Adrenal gland (tissue), 12 donors: ENCODE data around the gene MAPK11. TPM values are rescaled to one million over a fixed set of nuclear protein-coding genes. Genes with fewer than 3 reads are reported as not detected.

Experiments
- DNase-seq, 7 donors: peaks; one replicate each; pipeline ENCODE4 v3.0.0-alpha.2; 2019 to 2020
- H3K27ac ChIP-seq, 5 donors: fragments of 200-600 bp; sonication (generic) in 4 of 5; 1 replicate in 3 of 5; 2 replicates in 2 of 5; pipeline versions ENCODE4 v1.5.1 to v1.8.0; 2016 to 2020; ENCODE audit warnings: mild to moderate bottlenecking in 1 of 5
- H3K27me3 ChIP-seq: fragments of 200-600 bp; 2 replicates; pipeline ENCODE4 v1.8.0; 2021
- H3K36me3 ChIP-seq, 2 donors: fragments of 200-600 bp; replicated peaks in 1 of 2; 1 replicate in 1 of 2; 2 replicates in 1 of 2; pipeline versions ENCODE4 v1.5.1 to v1.8.0; 2018 to 2022
- H3K4me1 ChIP-seq, 2 donors: fragments of 200-600 bp; replicated peaks in 1 of 2; 1 replicate in 1 of 2; 2 replicates in 1 of 2; pipeline versions ENCODE4 v1.5.1 to v1.8.0; 2018 to 2021
- H3K4me3 ChIP-seq, 4 donors: fragments of 200-600 bp; sonication (generic) in 3 of 4; one replicate each; pipeline ENCODE4 v1.5.1; 2016 to 2018
- H3K9me3 ChIP-seq, 3 donors: fragments of 200-600 bp; sonication (generic) in 1 of 3; replicated peaks in 1 of 3; 1 replicate in 2 of 3; 2 replicates in 1 of 3; pipeline versions ENCODE4 v1.5.1 to v1.8.0; 2016 to 2021
- CTCF ChIP-seq, 6 experiments: fragments of 450-650 bp in 4 of 6; fragments of 200-600 bp in 2 of 6; sonication (generic) in 1 of 6; IDR thresholded peaks; 1 replicate in 5 of 6; 2 replicates in 1 of 6; pipeline versions ENCODE4 v1.5.1 to v1.8.0; 2016 to 2021; ENCODE audit warnings: antibody characterized with exemption in 6 of 6, mild to moderate bottlenecking in 2 of 6, moderate library complexity in 1 of 6
- POLR2A ChIP-seq, 2 donors: fragments of 450-650 bp; IDR thresholded peaks; one replicate each; pipeline ENCODE4 v1.6.1; 2017; ENCODE audit warnings: antibody characterized with exemption in 2 of 2, mild to moderate bottlenecking in 2 of 2, moderate library complexity in 1 of 2
- WGBS, 4 donors: extraction: QIAGEN DNeasy Blood & Tissue Kit in 2 of 4; methylation state at CpG; one replicate each; pipeline versions ENCODE4 v1.1.5 to v1.1.7; 2013 to 2017; 5-methylcytosine and 5-hydroxymethylcytosine counted together
- intact Hi-C, 2 donors: fragments of 100-400 bp; cut with DNase I; formaldehyde crosslinking; loops; one replicate each; pipeline versions ENCODE4 v1.14.1 to v1.15.0; 2022 to 2023
- polyA plus RNA-seq, 3 donors: library from polyadenylated mRNA; stranded (reverse); fragments of 200-250 nt in 2 of 3; fragments of 350-450 nt in 1 of 3; fragmentation: Illumina TruSeq in 1 of 3; extraction: RNeasy Lipid Tissue Mini Kit (QIAGEN cat#74804) in 1 of 3; gene quantifications; one replicate each; pipeline ENCODE4 v1.2.3, GENCODE V29; 2013 to 2014
- total RNA-seq, 9 donors: library from RNA; depleted of rRNA in 4 of 9; stranded (reverse); fragments of >200 nt in 4 of 9; fragments of 120-200 nt in 1 of 9; fragmentation: NEBNext Ultra II Directional in 1 of 9; extraction: Animal tissue kit (Norgen Biotek cat#: 25700) in 1 of 9; gene quantifications; one replicate each; pipeline versions ENCODE4 v1.1.0 to v1.2.4, GENCODE V29; 2013 to 2023
- donor health status: healthy with polysubstance abuse.
- donor health status: Bipolar disorder and iron deficiency.
- donor health status: DM: yes; HTN: yes; CAD: no.
- donor health status: DM: no; HTN: no; CAD: no.
- donor health status: DM: no; HTN: no; CAD: no.
- donor health status: DM: yes; HTN: yes; CAD: no.

MAPK11 gene
- total and polyA plus RNA-seq, 12 donors = 2.0 to 29.5 (median 6.7) TPM

GRCh38 chr22:50289151-50289941 is 19.2 kb upstream of the MAPK11 start:
- Histone ChIP-seq H3K27ac (no peak overlapping the region), H3K27me3 (no peaks in the 10 kb centered on the region), H3K4me1 (peaks cover 20 to 21% of the 10 kb centered on the region in 2 donors), H3K36me3 (peaks cover 0 to 57% of the 10 kb centered on the region in 2 donors), H3K4me3 (no peak overlapping the region), H3K9me3 (no peaks in the 10 kb centered on the region)
- intact Hi-C loops = no loop called here
- DNase-seq = no peak
- 79 to 92% (median 83%) methylated on average over 26 to 57 of the region's 57 CpGs for WGBS, 4 donors
- TF ChIP-seq CTCF (IDR thresholded peaks at IDR 0.05) (no peak), POLR2A (IDR thresholded peaks at IDR 0.05) (no peak)

GRCh38 chr22:50287731-50288130 is 17.6 kb upstream of the MAPK11 start:
- intact Hi-C loops = no loop called here
- peaks cover 0 to 72% of the 10 kb centered on the region in 2 donors for H3K36me3 ChIP-seq

GRCh38 chr22:50286701-50287318 is 16.6 kb upstream of the MAPK11 start:
- DNase-seq = no peak
- Histone ChIP-seq H3K4me3 (no peak overlapping the region), H3K36me3 (peaks cover 0 to 81% of the 10 kb centered on the region in 2 donors), H3K4me1 (peaks cover 10 to 11% of the 10 kb centered on the region in 2 donors), H3K9me3 (no peaks in the 10 kb centered on the region), H3K27ac (no peak overlapping the region), H3K27me3 (no peaks in the 10 kb centered on the region)
- no peak for TF ChIP-seq POLR2A (IDR thresholded peaks at IDR 0.05)
- no peak for TF ChIP-seq CTCF (IDR thresholded peaks at IDR 0.05)
- 90 to 93% (median 91%) methylated on average over 14 to 40 of the region's 40 CpGs for WGBS, 4 donors
- intact Hi-C loops = no loop called here

More at GRCh38 chr22:50287731-50288130, 17.6 kb upstream of the MAPK11 start:
- 94 to 95% methylated on average over 31 of the region's 31 CpGs; no CpG with 5 or more reads in 2 of the 4 donors for WGBS, 4 donors
- no peak overlapping the region for H3K4me3 ChIP-seq
- no peak for DNase-seq
- no peaks in the 10 kb centered on the region for H3K9me3 ChIP-seq
- TF ChIP-seq CTCF (IDR thresholded peaks at IDR 0.05) = no peak
- no peak for TF ChIP-seq POLR2A (IDR thresholded peaks at IDR 0.05)
- no peaks in the 10 kb centered on the region for H3K27me3 ChIP-seq
- H3K27ac ChIP-seq = no peak overlapping the region
- peaks cover 6 to 8% of the 10 kb centered on the region in 2 donors for H3K4me1 ChIP-seq

- H3K27ac ChIP-seq = no peak overlapping the region
- H3K4me3 ChIP-seq = no peak overlapping the region
- no peaks in the 10 kb centered on the region for H3K9me3 ChIP-seq
- H3K27me3 ChIP-seq = no peaks in the 10 kb centered on the region
- no peak for DNase-seq
- H3K4me1 ChIP-seq = peaks cover 10 to 11% of the 10 kb centered on the region in 2 donors
- intact Hi-C loops = no loop called here
- no peak for TF ChIP-seq CTCF (IDR thresholded peaks at IDR 0.05)
- TF ChIP-seq POLR2A (IDR thresholded peaks at IDR 0.05) = no peak
- peaks cover 0 to 87% of the 10 kb centered on the region in 2 donors for H3K36me3 ChIP-seq
- WGBS, 4 donors = 87 to 100% (median 89%) methylated on average over 1 to 21 of the region's 21 CpGs
Observed at GRCh38 chr22:50286275-50286674, 16.1 kb upstream of the MAPK11 start.
